ENCODE measurements around the gene GLCCI1.
"Not testable (repeated sequence)": the region's sequence is repeated elsewhere in the genome, so short reads cannot be mapped to it uniquely, and the experiment has no call there.

The GLCCI1 gene

GRCh38 chr7:7989616-7990440, 21.2 kb downstream of the GLCCI1 start:
- DNase-seq (ENCODE audit: low read depth in 2 of 2) = no peak

GRCh38 chr7:7990441-7990761, 21.8 kb downstream of the GLCCI1 start:
- no peak for DNase-seq (ENCODE audit: low read depth in 2 of 2)

- no peak for DNase-seq (ENCODE audit: low read depth in 2 of 2)
Observed at GRCh38 chr7:7992506-7992905, 23.9 kb downstream of the GLCCI1 start.

- DNase-seq (ENCODE audit: low read depth in 2 of 2) = not testable (repeated sequence)
Observed at GRCh38 chr7:7995348-7995747, 26.8 kb downstream of the GLCCI1 start.

GRCh38 chr7:7996568-7996967, 28.0 kb downstream of the GLCCI1 start:
- DNase-seq (ENCODE audit: low read depth in 2 of 2) = no peak

GRCh38 chr7:8000315-8000941, 31.8 kb downstream of the GLCCI1 start:
- DNase-seq (ENCODE audit: low read depth in 2 of 2) = no peak

- DNase-seq (ENCODE audit: low read depth in 2 of 2) = no peak
Observed at GRCh38 chr7:8003077-8003476, 34.5 kb downstream of the GLCCI1 start.

- no peak for DNase-seq (ENCODE audit: low read depth in 2 of 2)
Observed at GRCh38 chr7:8005279-8005678, 36.7 kb downstream of the GLCCI1 start.

- no peak for DNase-seq (ENCODE audit: low read depth in 2 of 2)
Observed at GRCh38 chr7:8014399-8014798, 45.8 kb downstream of the GLCCI1 start.

GRCh38 chr7:8015100-8015745, 46.6 kb downstream of the GLCCI1 start:
- DNase-seq (ENCODE audit: low read depth in 2 of 2) = no peak

GRCh38 chr7:8015746-8016120, 47.1 kb downstream of the GLCCI1 start:
- DNase-seq (ENCODE audit: low read depth in 2 of 2) = no peak

- DNase-seq (ENCODE audit: low read depth in 2 of 2) = no peak
Observed at GRCh38 chr7:8017423-8017822, 48.8 kb downstream of the GLCCI1 start.

- no peak for DNase-seq (ENCODE audit: low read depth in 2 of 2)
Observed at GRCh38 chr7:8018961-8019360, 50.4 kb downstream of the GLCCI1 start.

- DNase-seq (ENCODE audit: low read depth in 2 of 2) = no peak
Observed at GRCh38 chr7:8022628-8023027, 54.0 kb downstream of the GLCCI1 start.

GRCh38 chr7:8035192-8035591, 66.6 kb downstream of the GLCCI1 start:
- no peak for DNase-seq (ENCODE audit: low read depth in 2 of 2)

- no peak for DNase-seq (ENCODE audit: low read depth in 2 of 2)
Observed at GRCh38 chr7:8035647-8036518, 67.3 kb downstream of the GLCCI1 start.

- no peak for DNase-seq (ENCODE audit: low read depth in 2 of 2)
Observed at GRCh38 chr7:8037151-8037550, 68.6 kb downstream of the GLCCI1 start.

GRCh38 chr7:8040768-8041369, 72.3 kb downstream of the GLCCI1 start:
- no peak for DNase-seq (ENCODE audit: low read depth in 2 of 2)

GRCh38 chr7:8042796-8043535, 74.4 kb downstream of the GLCCI1 start:
- no peak for DNase-seq (ENCODE audit: low read depth in 2 of 2)

- DNase-seq (ENCODE audit: low read depth in 2 of 2) = no peak
Observed at GRCh38 chr7:8044761-8045430, 76.3 kb downstream of the GLCCI1 start.
